OCI-LY1 (cell line): ENCODE results near the gene CRACDL.
"Not testable (repeated sequence)": the region's sequence is repeated elsewhere in the genome, so short reads cannot be mapped to it uniquely, and the experiment has no call there.

Experiments used
- H2AFZ ChIP-seq: fragments of 200-600 bp; sonication (generic), shearing (Covaris generic); 2 replicates; pipeline ENCODE4 v1.6.0; 2014; ENCODE audit warnings: antibody characterized with exemption, mild to moderate bottlenecking, low read length
- H3F3A ChIP-seq: fragments of 200-600 bp; sonication (generic), shearing (Covaris generic); 2 replicates; pipeline ENCODE4 v1.6.0; 2014; ENCODE audit warnings: mild to moderate bottlenecking, antibody characterized with exemption, low read length, moderate library complexity; ENCODE audit not compliant: insufficient read depth
- H3K27ac ChIP-seq: fragments of 200-600 bp; sonication (generic); 2 replicates; pipeline ENCODE4 v1.5.1; 2014; ENCODE audit warnings: low read length, mixed run types, mild to moderate bottlenecking, low read depth; ENCODE audit not compliant: poor library complexity, severe bottlenecking
- H3K27me3 ChIP-seq: fragments of 200-600 bp; sonication (generic); 2 replicates; pipeline ENCODE4 v1.6.0; 2014; ENCODE audit warnings: antibody characterized with exemption, mild to moderate bottlenecking, low read length, moderate library complexity; ENCODE audit not compliant: insufficient read depth
- H3K36me3 ChIP-seq: fragments of 200-600 bp; sonication (generic); 2 replicates; pipeline ENCODE4 v1.6.1; 2014; ENCODE audit warnings: mild to moderate bottlenecking, antibody characterized with exemption, low read length, moderate library complexity, mixed read lengths; ENCODE audit not compliant: insufficient read depth
- H3K4me1 ChIP-seq: fragments of 200-600 bp; sonication (generic); 2 replicates; pipeline ENCODE4 v1.5.1; 2014; ENCODE audit warnings: mild to moderate bottlenecking, low read length, moderate library complexity; ENCODE audit not compliant: insufficient read depth, severe bottlenecking
- H3K4me2 ChIP-seq: fragments of 200-600 bp; sonication (generic), shearing (Covaris generic); 2 replicates; pipeline ENCODE4 v1.6.1; 2014; ENCODE audit warnings: low read length
- H3K4me3 ChIP-seq: fragments of 200-600 bp; sonication (generic); 2 replicates; pipeline ENCODE4 v1.5.1; 2014; ENCODE audit warnings: low read length, low read depth, mild to moderate bottlenecking, mixed read lengths; ENCODE audit not compliant: poor library complexity, severe bottlenecking
- H3K79me2 ChIP-seq: fragments of 200-600 bp; shearing (Covaris generic); 2 replicates; pipeline ENCODE4 v1.6.1; 2016; ENCODE audit warnings: mixed run types, low read length, mixed read lengths; ENCODE audit not compliant: insufficient read depth
- H3K9ac ChIP-seq: fragments of 200-600 bp; sonication (generic), shearing (Covaris generic); 2 replicates; pipeline ENCODE4 v1.6.1; 2014; ENCODE audit warnings: mild to moderate bottlenecking, low read length, mixed read lengths
- H3K9me2 ChIP-seq: fragments of 200-600 bp; sonication (generic), shearing (Covaris generic); 2 replicates; pipeline ENCODE4 v1.6.1; 2014; ENCODE audit warnings: low read depth, mild to moderate bottlenecking, low read length, mixed read lengths
- H3K9me3 ChIP-seq: fragments of 200-600 bp; shearing (Covaris generic); 2 replicates; pipeline ENCODE4 v1.6.1; 2014; ENCODE audit warnings: low read length, mixed read lengths
- H4K20me1 ChIP-seq: fragments of 200-600 bp; sonication (generic), shearing (Covaris generic); 2 replicates; pipeline ENCODE4 v1.6.0; 2016; ENCODE audit warnings: mild to moderate bottlenecking, low read length; ENCODE audit not compliant: insufficient read depth
- EZH2 ChIP-seq: fragments of 200-600 bp; sonication (generic), shearing (Covaris generic); IDR thresholded peaks from 2 replicates; pipeline ENCODE4 v1.8.0; 2017; ENCODE audit warnings: borderline replicate concordance, mixed run types, mild to moderate bottlenecking, antibody characterized with exemption, low read length, moderate library complexity, mixed read lengths
- TF ChIP-seq, protein P1 (sequence below): fragments of 200-600 bp; sonication (generic), shearing (Covaris generic); IDR thresholded peaks from 2 replicates; pipeline ENCODE4 v1.5.1; 2017; ENCODE audit warnings: mild to moderate bottlenecking, antibody characterized with exemption, low read length, moderate library complexity, mixed read lengths

Gene CRACDL

DNA sequence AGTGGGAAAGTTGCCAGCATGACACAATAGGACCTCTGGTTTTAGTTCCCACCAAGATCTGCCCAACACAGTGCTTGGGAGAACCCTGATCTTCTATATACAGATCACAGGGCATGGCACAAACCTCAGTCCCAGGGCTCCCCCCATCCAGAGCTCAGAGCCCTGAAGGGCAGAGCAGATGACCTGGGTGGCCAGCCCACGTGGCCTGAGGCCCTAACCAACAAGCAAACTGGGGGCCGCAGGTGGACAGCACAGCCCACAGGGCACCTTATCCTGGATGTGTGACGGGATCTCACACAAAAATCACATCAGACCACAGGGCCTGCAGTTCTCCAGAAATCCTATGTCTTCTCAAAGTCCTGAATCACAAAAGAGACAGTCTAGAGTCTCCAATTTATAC lies 34.7 kb downstream of the CRACDL start:
- H3K27me3 ChIP-seq = no peaks in the 10 kb centered on the region
- H3K36me3 ChIP-seq = no peaks in the 10 kb centered on the region
- no peak for TF ChIP-seq EZH2
- TF ChIP-seq, protein P1, sequence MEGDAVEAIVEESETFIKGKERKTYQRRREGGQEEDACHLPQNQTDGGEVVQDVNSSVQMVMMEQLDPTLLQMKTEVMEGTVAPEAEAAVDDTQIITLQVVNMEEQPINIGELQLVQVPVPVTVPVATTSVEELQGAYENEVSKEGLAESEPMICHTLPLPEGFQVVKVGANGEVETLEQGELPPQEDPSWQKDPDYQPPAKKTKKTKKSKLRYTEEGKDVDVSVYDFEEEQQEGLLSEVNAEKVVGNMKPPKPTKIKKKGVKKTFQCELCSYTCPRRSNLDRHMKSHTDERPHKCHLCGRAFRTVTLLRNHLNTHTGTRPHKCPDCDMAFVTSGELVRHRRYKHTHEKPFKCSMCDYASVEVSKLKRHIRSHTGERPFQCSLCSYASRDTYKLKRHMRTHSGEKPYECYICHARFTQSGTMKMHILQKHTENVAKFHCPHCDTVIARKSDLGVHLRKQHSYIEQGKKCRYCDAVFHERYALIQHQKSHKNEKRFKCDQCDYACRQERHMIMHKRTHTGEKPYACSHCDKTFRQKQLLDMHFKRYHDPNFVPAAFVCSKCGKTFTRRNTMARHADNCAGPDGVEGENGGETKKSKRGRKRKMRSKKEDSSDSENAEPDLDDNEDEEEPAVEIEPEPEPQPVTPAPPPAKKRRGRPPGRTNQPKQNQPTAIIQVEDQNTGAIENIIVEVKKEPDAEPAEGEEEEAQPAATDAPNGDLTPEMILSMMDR = no peak
- H3K9me3 ChIP-seq = no peaks in the 10 kb centered on the region
- H3K4me2 ChIP-seq = no peak overlapping the region
- no peaks in the 10 kb centered on the region for H3F3A ChIP-seq
- no peak overlapping the region for H3K9ac ChIP-seq
- no peaks in the 10 kb centered on the region for H3K79me2 ChIP-seq
- H2AFZ ChIP-seq = no peak overlapping the region
- peaks cover 1% of the 10 kb centered on the region for H3K4me1 ChIP-seq
- H3K4me3 ChIP-seq = no peak overlapping the region
- no peak overlapping the region for H3K27ac ChIP-seq
- no peaks in the 10 kb centered on the region for H3K9me2 ChIP-seq
- H4K20me1 ChIP-seq = no peaks in the 10 kb centered on the region

DNA sequence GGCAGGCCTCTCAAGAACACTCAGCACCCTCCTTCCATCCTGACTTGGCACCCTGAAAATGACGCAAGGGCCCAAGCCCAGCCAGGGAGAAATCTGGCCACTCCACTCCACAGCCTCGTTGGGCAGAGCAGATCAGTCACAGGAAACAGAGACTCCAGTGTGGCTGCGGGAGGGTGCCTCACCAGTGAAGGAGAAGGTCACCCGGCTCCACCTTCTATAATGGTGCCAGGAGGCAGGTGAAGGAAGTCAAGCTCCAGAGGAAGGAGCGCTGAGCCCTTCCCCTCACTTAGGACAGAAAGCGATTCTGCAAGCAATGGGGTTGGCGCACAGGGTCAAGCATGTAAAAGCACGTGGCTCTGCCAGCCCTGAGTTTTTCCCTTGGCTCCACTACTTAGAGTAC lies 35.3 kb downstream of the CRACDL start:
- Histone ChIP-seq H3K4me2 (no peak overlapping the region), H3K27ac (no peak overlapping the region), H4K20me1 (no peaks in the 10 kb centered on the region), H3K9ac (no peak overlapping the region), H3K79me2 (no peaks in the 10 kb centered on the region), H3K4me1 (peaks cover 7% of the 10 kb centered on the region), H3K9me2 (no peaks in the 10 kb centered on the region), H3K4me3 (no peak overlapping the region), H3K27me3 (no peaks in the 10 kb centered on the region), H3K9me3 (no peaks in the 10 kb centered on the region), H3K36me3 (no peaks in the 10 kb centered on the region), H2AFZ (no peak overlapping the region), H3F3A (no peaks in the 10 kb centered on the region)
- TF ChIP-seq EZH2 = no peak
- TF ChIP-seq, protein P1 = no peak

DNA sequence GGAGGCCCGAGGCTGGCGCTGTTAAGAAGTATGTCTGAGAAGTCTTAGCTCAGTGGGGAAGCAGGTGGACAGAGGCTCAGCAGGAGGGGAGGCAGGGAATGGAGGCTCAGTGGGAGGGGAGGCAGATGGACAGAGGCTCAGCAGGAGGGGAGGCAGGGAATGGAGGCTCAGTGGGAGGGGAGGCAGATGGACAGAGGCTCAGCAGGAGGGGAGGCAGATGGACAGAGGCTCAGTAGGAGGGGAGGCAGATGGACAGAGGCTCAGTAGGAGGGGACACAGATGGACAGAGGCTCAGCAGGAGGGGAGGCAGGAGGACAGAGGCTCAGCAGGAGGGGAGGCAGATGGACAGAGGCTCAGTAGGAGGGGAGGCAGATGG lies 36.3 kb downstream of the CRACDL start:
- H3K27ac ChIP-seq, H3K9me3 ChIP-seq, H4K20me1 ChIP-seq, H3K27me3 ChIP-seq, H3K4me1 ChIP-seq, H3K36me3 ChIP-seq, H3K79me2 ChIP-seq, H3K9me2 ChIP-seq, H3K4me2 ChIP-seq, H3K9ac ChIP-seq, H2AFZ ChIP-seq, H3F3A ChIP-seq, H3K4me3 ChIP-seq: not testable (repeated sequence)

DNA sequence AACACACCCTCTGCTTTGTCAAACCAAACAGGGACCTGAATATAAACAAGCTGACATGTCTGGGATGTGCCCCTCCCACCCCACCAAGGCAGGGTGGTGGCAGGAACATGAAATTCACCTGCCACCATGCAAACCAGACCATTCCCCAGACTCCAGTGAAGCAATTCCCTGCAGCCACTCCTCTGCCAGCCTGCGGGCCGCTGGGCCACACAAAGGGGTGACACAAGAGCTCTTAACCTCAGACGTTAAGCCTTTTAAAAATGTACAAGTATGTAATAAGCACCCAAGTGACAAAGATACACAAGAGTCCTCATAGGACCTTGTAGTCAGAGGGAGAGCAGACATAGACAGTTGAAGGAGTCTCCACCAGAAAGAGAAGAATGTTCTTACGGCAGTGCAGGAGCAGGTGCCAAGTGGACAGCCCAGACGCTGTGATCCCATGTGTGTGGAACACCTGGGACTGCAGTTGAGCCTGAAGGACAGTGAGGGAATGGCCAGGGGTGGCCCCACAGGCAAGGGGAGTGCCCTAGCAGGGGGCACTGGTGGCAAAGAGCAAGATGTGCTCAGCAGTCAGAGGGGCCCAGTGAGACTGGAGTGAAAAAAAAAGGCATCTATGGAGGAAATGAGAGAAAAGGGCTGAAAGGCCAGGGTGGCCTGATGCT lies 36.9 kb downstream of the CRACDL start:
- Histone ChIP-seq H3K4me3 (no peak overlapping the region), H3F3A (no peaks in the 10 kb centered on the region), H3K36me3 (no peaks in the 10 kb centered on the region), H3K27ac (no peak overlapping the region), H3K9ac (no peak overlapping the region), H3K9me3 (no peaks in the 10 kb centered on the region), H3K27me3 (no peaks in the 10 kb centered on the region), H3K4me2 (no peak overlapping the region), H3K4me1 (peaks cover 8% of the 10 kb centered on the region), H2AFZ (no peak overlapping the region), H3K9me2 (no peaks in the 10 kb centered on the region), H3K79me2 (no peaks in the 10 kb centered on the region), H4K20me1 (no peaks in the 10 kb centered on the region)
- TF ChIP-seq, protein P1 = no peak
- TF ChIP-seq EZH2 = no peak
